Fibroblast of the aortic adventitia (primary cell): ENCODE measurements around the gene TTLL1. TPM values are rescaled to one million over a fixed set of nuclear protein-coding genes. Genes with fewer than 3 reads are reported as not detected.
A peak's percentile ranks its signal among the peaks of the same experiment; 100 is the strongest.

ENCODE experiments used
- DNase-seq: peaks from one replicate; pipeline ENCODE4 v3.0.0-alpha.2; 2010; ENCODE audit warnings: low read depth
- H3K4me3 ChIP-seq: 2 replicates; pipeline ENCODE4 v1.5.1; 2011; ENCODE audit warnings: low read depth, mild to moderate bottlenecking, control low read depth, low read length, moderate library complexity
- CTCF ChIP-seq: IDR thresholded peaks from 2 replicates; pipeline ENCODE4 v1.5.1; 2011; ENCODE audit warnings: mild to moderate bottlenecking, low read length, control low read depth, inconsistent platforms; ENCODE audit not compliant: insufficient read depth
- total RNA-seq: library from RNA; depleted of rRNA; stranded (reverse); fragments of >200 nt; gene quantifications from 2 replicates; pipeline ENCODE4 v1.2.3, GENCODE V29; 2012; ENCODE audit warnings: low replicate concordance

The TTLL1 gene
- total RNA-seq, 1 donor, result 23.1 TPM

GRCh38 chr22:43078522-43078921 is 10.7 kb downstream of the TTLL1 start:
- TF ChIP-seq CTCF, result no peak
- no peak overlapping the region for H3K4me3 ChIP-seq
- no peak for DNase-seq

GRCh38 chr22:43077121-43077877 is 11.9 kb downstream of the TTLL1 start:
- no peak for DNase-seq
- no peak for TF ChIP-seq CTCF
- H3K4me3 ChIP-seq, result no peak overlapping the region

GRCh38 chr22:43066844-43067385 is 22.3 kb downstream of the TTLL1 start:
- no peak for TF ChIP-seq CTCF

GRCh38 chr22:43066134-43066533 is 23.1 kb downstream of the TTLL1 start:
- TF ChIP-seq CTCF, result no peak
- no peak for DNase-seq
- no peak overlapping the region for H3K4me3 ChIP-seq

More at GRCh38 chr22:43066844-43067385, 22.3 kb downstream of the TTLL1 start:
- DNase-seq, result peak; percentile 33
- H3K4me3 ChIP-seq, result no peak overlapping the region

- no peak overlapping the region for H3K4me3 ChIP-seq
- peak; percentile 60 for TF ChIP-seq CTCF
- DNase-seq, result peak; percentile 7
Observed at GRCh38 chr22:43060183-43060582, 29.0 kb downstream of the TTLL1 start.

- no peak for DNase-seq
- TF ChIP-seq CTCF, result no peak
- H3K4me3 ChIP-seq, result no peak overlapping the region
Observed at GRCh38 chr22:43057641-43058040, 31.6 kb downstream of the TTLL1 start.
